ENCODE measurements around the gene SERGEF. TPM values are rescaled to one million over a fixed set of nuclear protein-coding genes. Genes with fewer than 3 reads are reported as not detected.

SERGEF gene
- total RNA-seq, 1 donor from 2014 or later = 17.6 TPM

DNA sequence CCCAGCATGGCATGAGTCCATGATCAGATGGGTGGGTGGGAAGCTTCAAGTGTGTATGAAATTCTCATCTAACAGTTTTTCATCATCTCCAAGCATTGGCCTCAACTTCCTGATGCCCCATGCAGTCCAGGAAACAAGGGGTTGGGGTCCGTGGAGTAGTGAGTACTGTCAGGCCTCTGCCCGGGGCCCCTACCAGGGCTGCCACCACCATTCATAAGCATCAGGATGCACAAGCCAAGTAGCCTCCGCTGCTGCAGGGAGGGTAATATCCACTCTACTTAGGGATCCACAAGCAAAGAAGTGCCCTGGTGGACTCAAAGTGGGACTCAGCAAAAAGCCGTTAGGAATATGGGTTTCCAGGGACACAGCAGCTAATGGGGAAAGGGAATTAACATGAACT, 229.0 kb downstream of the SERGEF start:
- no peak overlapping the region for H3K9ac ChIP-seq (ENCODE audit: low read length)
- no peaks in the 10 kb centered on the region for H3K9me3 ChIP-seq (ENCODE audit: insufficient read depth, low read depth, low read length)
- no peak overlapping the region for H3K4me2 ChIP-seq (ENCODE audit: low read length)
- H4K20me1 ChIP-seq (ENCODE audit: insufficient read depth, low read length) = no peaks in the 10 kb centered on the region
- no peak overlapping the region for H3K4me3 ChIP-seq (ENCODE audit: insufficient read depth, low read depth, low read length)
- FAIRE-seq = no peak
- peaks cover 2% of the 10 kb centered on the region for H3K9me3 Mint-ChIP-seq (ENCODE audit: unreplicated experiment)
- no peak overlapping the region for H2AFZ ChIP-seq (ENCODE audit: low read depth, low read length)
- H3K4me1 ChIP-seq (ENCODE audit: insufficient read depth, low read length) = peaks cover 14% of the 10 kb centered on the region
- DNase-seq (ENCODE audit: low read depth) = no peak
- H3K36me3 Mint-ChIP-seq (ENCODE audit: low read depth, unreplicated experiment) = peaks cover 2% of the 10 kb centered on the region
- H3K4me1 Mint-ChIP-seq (ENCODE audit: low read depth, unreplicated experiment) = peaks cover 7% of the 10 kb centered on the region
- TF ChIP-seq, protein P1, sequence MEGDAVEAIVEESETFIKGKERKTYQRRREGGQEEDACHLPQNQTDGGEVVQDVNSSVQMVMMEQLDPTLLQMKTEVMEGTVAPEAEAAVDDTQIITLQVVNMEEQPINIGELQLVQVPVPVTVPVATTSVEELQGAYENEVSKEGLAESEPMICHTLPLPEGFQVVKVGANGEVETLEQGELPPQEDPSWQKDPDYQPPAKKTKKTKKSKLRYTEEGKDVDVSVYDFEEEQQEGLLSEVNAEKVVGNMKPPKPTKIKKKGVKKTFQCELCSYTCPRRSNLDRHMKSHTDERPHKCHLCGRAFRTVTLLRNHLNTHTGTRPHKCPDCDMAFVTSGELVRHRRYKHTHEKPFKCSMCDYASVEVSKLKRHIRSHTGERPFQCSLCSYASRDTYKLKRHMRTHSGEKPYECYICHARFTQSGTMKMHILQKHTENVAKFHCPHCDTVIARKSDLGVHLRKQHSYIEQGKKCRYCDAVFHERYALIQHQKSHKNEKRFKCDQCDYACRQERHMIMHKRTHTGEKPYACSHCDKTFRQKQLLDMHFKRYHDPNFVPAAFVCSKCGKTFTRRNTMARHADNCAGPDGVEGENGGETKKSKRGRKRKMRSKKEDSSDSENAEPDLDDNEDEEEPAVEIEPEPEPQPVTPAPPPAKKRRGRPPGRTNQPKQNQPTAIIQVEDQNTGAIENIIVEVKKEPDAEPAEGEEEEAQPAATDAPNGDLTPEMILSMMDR (IDR thresholded peaks at IDR 0.05; ENCODE audit: insufficient read depth, low read depth, low read length) = no peak
- no peak for TF ChIP-seq EZH2 (IDR thresholded peaks at IDR 0.05; ENCODE audit: insufficient read depth, low read length)
- H3K36me3 ChIP-seq (ENCODE audit: insufficient read depth, low read length) = no peaks in the 10 kb centered on the region
- H3K27ac Mint-ChIP-seq (ENCODE audit: unreplicated experiment) = no peak overlapping the region
- peaks cover 19% of the 10 kb centered on the region for H3K27me3 Mint-ChIP-seq (ENCODE audit: low read depth, unreplicated experiment)
- no peaks in the 10 kb centered on the region for H3K79me2 ChIP-seq (ENCODE audit: insufficient read depth, low read length)
- no peaks in the 10 kb centered on the region for H3K27me3 ChIP-seq (ENCODE audit: insufficient read depth, low read length)
- no peak overlapping the region for H3K27ac ChIP-seq (ENCODE audit: low read depth, low read length)
- no peak overlapping the region for H3K4me3 Mint-ChIP-seq (ENCODE audit: unreplicated experiment)

DNA sequence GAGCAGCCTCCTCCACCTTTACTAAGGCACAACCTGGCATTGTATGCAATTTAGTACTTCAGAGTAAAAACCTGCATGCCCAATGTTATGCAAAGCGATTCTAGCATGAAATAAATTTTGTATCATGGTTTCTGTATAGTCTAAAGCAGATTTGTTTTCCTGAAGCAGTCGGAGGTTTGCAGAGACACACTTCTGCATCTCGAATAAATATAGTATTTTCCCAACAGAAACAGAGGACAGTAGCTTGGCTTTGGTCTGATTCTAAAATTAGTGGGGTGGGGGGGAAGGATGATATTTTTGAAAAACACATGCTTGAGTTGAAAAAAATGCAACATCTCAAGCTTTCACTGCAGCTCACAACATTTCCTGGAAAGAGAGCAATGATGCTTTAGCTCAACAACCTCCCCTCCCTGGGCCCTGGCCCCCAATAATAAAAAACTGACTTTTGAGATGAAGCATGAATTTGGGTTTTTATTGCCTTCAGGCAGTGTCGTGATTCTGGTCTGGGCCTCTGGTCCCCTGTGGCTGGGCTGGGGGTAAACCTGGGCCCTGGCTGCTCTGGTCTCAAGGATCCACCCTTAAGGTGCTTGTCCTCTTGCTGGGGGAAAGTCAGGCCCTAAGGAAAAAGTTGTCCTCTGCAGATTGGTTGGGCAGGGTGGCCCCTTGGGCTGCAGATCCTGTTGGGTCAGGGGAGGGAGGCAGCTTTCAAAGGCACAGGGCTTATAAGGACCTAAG, 230.1 kb downstream of the SERGEF start:
- Histone ChIP-seq H3K36me3 (ENCODE audit: insufficient read depth, low read length) (no peaks in the 10 kb centered on the region), H2AFZ (ENCODE audit: low read depth, low read length) (no peak overlapping the region), H4K20me1 (ENCODE audit: insufficient read depth, low read length) (no peaks in the 10 kb centered on the region), H3K4me3 (ENCODE audit: insufficient read depth, low read depth, low read length) (no peak overlapping the region), H3K9me3 (ENCODE audit: insufficient read depth, low read depth, low read length) (no peaks in the 10 kb centered on the region), H3K27me3 (ENCODE audit: insufficient read depth, low read length) (no peaks in the 10 kb centered on the region), H3K4me1 (ENCODE audit: insufficient read depth, low read length) (peaks cover 14% of the 10 kb centered on the region), H3K9ac (ENCODE audit: low read length) (no peak overlapping the region), H3K79me2 (ENCODE audit: insufficient read depth, low read length) (no peaks in the 10 kb centered on the region), H3K4me2 (ENCODE audit: low read length) (no peak overlapping the region), H3K27ac (ENCODE audit: low read depth, low read length) (no peak overlapping the region)
- H3K27ac Mint-ChIP-seq (ENCODE audit: unreplicated experiment) = no peak overlapping the region
- peaks cover under 1% of the 10 kb centered on the region for H3K9me3 Mint-ChIP-seq (ENCODE audit: unreplicated experiment)
- peaks cover 2% of the 10 kb centered on the region for H3K36me3 Mint-ChIP-seq (ENCODE audit: low read depth, unreplicated experiment)
- H3K4me1 Mint-ChIP-seq (ENCODE audit: low read depth, unreplicated experiment) = peaks cover 7% of the 10 kb centered on the region
- TF ChIP-seq, protein P1 (IDR thresholded peaks at IDR 0.05; ENCODE audit: insufficient read depth, low read depth, low read length) = no peak
- TF ChIP-seq EZH2 (IDR thresholded peaks at IDR 0.05; ENCODE audit: insufficient read depth, low read length) = no peak
- H3K27me3 Mint-ChIP-seq (ENCODE audit: low read depth, unreplicated experiment) = peaks cover 25% of the 10 kb centered on the region
- FAIRE-seq (no peak), DNase-seq (ENCODE audit: low read depth) (no peak)
- H3K4me3 Mint-ChIP-seq (ENCODE audit: unreplicated experiment) = no peak overlapping the region

DNA sequence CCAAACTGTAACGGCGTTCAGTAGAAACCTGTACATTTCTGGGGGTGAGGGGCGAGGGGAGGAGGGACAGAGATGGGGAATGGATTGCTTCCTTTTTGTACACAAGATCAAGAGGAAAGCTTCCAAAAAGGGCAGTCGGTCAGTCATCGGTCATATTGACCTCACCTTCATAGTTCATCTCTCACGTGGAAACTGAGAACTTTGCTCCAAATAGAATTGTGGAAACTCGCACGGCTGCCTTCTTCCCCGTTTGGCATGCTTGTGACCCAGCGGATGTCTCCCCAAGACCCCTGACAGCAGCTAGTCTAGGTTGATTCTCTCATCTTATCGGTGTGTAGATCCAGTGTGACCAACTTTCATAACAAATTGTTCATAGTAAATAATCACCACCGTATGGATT, 230.7 kb downstream of the SERGEF start:
- H3K79me2 ChIP-seq (ENCODE audit: insufficient read depth, low read length) = no peaks in the 10 kb centered on the region
- H3K27me3 ChIP-seq (ENCODE audit: insufficient read depth, low read length) = no peaks in the 10 kb centered on the region
- no peaks in the 10 kb centered on the region for H3K36me3 ChIP-seq (ENCODE audit: insufficient read depth, low read length)
- H2AFZ ChIP-seq (ENCODE audit: low read depth, low read length) = no peak overlapping the region
- H3K4me1 ChIP-seq (ENCODE audit: insufficient read depth, low read length) = peaks cover 8% of the 10 kb centered on the region
- H3K9ac ChIP-seq (ENCODE audit: low read length) = no peak overlapping the region
- H3K9me3 ChIP-seq (ENCODE audit: insufficient read depth, low read depth, low read length) = no peaks in the 10 kb centered on the region
- Mint-ChIP-seq H3K4me1 (ENCODE audit: low read depth, unreplicated experiment) (peaks cover 4% of the 10 kb centered on the region), H3K27ac (ENCODE audit: unreplicated experiment) (no peak overlapping the region), H3K36me3 (ENCODE audit: low read depth, unreplicated experiment) (peaks cover 2% of the 10 kb centered on the region), H3K27me3 (ENCODE audit: low read depth, unreplicated experiment) (peaks cover 31% of the 10 kb centered on the region), H3K4me3 (ENCODE audit: unreplicated experiment) (no peak overlapping the region), H3K9me3 (ENCODE audit: unreplicated experiment) (peaks cover 2% of the 10 kb centered on the region)
- FAIRE-seq (no peak), DNase-seq (ENCODE audit: low read depth) (no peak)
- H3K27ac ChIP-seq (ENCODE audit: low read depth, low read length) = no peak overlapping the region
- no peak overlapping the region for H3K4me3 ChIP-seq (ENCODE audit: insufficient read depth, low read depth, low read length)
- H3K4me2 ChIP-seq (ENCODE audit: low read length) = no peak overlapping the region
- no peaks in the 10 kb centered on the region for H4K20me1 ChIP-seq (ENCODE audit: insufficient read depth, low read length)
- TF ChIP-seq EZH2 (IDR thresholded peaks at IDR 0.05; ENCODE audit: insufficient read depth, low read length) = no peak
- TF ChIP-seq, protein P1 (IDR thresholded peaks at IDR 0.05; ENCODE audit: insufficient read depth, low read depth, low read length) = no peak

Data from astrocyte (in vitro differentiated cells and primary cell).